ENCODE measurements around the gene HID1.

DNA sequence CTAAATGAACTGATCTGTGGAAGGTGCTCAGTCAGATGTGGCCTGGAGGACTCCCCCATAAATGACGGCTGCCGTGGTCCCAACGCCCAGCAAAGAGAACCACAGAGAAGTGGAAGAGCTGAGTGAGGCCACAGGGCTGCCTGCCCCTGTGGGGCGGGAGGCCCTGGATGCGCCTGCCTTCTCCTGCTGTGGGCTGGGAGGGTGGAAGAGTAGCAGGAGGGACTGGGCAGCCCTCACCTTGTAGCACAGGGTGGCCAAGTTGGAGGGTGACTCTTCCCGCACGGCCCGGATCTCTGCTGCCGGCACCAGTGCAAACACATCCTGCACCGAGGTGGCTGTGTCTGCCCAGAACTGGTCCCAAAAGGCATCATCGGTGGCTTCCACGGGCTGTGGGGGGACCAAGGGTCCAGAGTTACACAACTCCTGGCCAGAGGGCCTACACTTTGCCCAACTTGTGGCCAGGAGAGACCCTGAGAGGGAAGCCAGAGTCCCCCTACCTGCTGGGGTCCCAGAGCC lies 8.3 kb downstream of the HID1 start:
- TF ChIP-seq RFX5 (IDR thresholded peaks at IDR 0.05; ENCODE audit: low read depth, low read length), result no peak
- no peak for TF ChIP-seq POLR2A (IDR thresholded peaks at IDR 0.05; ENCODE audit: low read depth, low read length)
- TF ChIP-seq FOS (IDR thresholded peaks at IDR 0.05; ENCODE audit: low read depth, low read length), result no peak
- TF ChIP-seq, protein P1, sequence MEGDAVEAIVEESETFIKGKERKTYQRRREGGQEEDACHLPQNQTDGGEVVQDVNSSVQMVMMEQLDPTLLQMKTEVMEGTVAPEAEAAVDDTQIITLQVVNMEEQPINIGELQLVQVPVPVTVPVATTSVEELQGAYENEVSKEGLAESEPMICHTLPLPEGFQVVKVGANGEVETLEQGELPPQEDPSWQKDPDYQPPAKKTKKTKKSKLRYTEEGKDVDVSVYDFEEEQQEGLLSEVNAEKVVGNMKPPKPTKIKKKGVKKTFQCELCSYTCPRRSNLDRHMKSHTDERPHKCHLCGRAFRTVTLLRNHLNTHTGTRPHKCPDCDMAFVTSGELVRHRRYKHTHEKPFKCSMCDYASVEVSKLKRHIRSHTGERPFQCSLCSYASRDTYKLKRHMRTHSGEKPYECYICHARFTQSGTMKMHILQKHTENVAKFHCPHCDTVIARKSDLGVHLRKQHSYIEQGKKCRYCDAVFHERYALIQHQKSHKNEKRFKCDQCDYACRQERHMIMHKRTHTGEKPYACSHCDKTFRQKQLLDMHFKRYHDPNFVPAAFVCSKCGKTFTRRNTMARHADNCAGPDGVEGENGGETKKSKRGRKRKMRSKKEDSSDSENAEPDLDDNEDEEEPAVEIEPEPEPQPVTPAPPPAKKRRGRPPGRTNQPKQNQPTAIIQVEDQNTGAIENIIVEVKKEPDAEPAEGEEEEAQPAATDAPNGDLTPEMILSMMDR (conservative IDR thresholded peaks at IDR 0.05; ENCODE audit: low read depth, low read length), result no peak
- no peak for TF ChIP-seq RAD21 (IDR thresholded peaks at IDR 0.05; ENCODE audit: low read length)
- TF ChIP-seq, protein P2, sequence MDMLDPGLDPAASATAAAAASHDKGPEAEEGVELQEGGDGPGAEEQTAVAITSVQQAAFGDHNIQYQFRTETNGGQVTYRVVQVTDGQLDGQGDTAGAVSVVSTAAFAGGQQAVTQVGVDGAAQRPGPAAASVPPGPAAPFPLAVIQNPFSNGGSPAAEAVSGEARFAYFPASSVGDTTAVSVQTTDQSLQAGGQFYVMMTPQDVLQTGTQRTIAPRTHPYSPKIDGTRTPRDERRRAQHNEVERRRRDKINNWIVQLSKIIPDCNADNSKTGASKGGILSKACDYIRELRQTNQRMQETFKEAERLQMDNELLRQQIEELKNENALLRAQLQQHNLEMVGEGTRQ (IDR thresholded peaks at IDR 0.05; ENCODE audit: low read depth, low read length), result no peak
